DND-41 (cell line): ENCODE measurements around the gene TMEM94.

ENCODE experiments used
- ATAC-seq: fragments of 200-7000 bp; cut with Tn5 transposase; 3 replicates; pipeline ENCODE4 v1.9.1; 2021; ENCODE audit warnings: low read depth; ENCODE audit not compliant: insufficient read depth
- DNase-seq: peaks from one replicate; pipeline ENCODE4 v3.0.0-alpha.2; 2020
- H2AFZ ChIP-seq: 2 replicates; pipeline ENCODE4 v1.6.0; 2012; ENCODE audit warnings: low read depth, low read length
- H3K27ac ChIP-seq: 2 replicates; pipeline ENCODE4 v1.5.1; 2012; ENCODE audit warnings: low read length, inconsistent platforms
- H3K27me3 ChIP-seq: fragments of 200-600 bp; sonication (generic); 2 replicates; pipeline ENCODE4 v1.6.0; 2012; ENCODE audit warnings: low read length, mild to moderate bottlenecking, inconsistent platforms; ENCODE audit not compliant: insufficient read depth, poor library complexity
- H3K36me3 ChIP-seq: 2 replicates; pipeline ENCODE4 v1.5.1; 2012; ENCODE audit warnings: low read length, inconsistent platforms; ENCODE audit not compliant: insufficient read depth
- H3K4me1 ChIP-seq: 2 replicates; pipeline ENCODE4 v1.5.1; 2012; ENCODE audit warnings: mild to moderate bottlenecking, low read length; ENCODE audit not compliant: insufficient read depth
- H3K4me2 ChIP-seq: 2 replicates; pipeline ENCODE4 v1.6.0; 2012; ENCODE audit warnings: mild to moderate bottlenecking, moderate library complexity, low read length, inconsistent platforms; ENCODE audit not compliant: insufficient read depth
- H3K4me3 ChIP-seq, 2 experiments: fragments of 200-600 bp in 1 of 2; shearing (Covaris generic) in 1 of 2; 2 replicates each; pipeline ENCODE4 v1.5.1; 2012 to 2016; ENCODE audit warnings: inconsistent platforms in 2 of 2, low read length in 2 of 2, mild to moderate bottlenecking in 2 of 2, low read depth in 1 of 2, moderate library complexity in 1 of 2
- H3K79me2 ChIP-seq: 2 replicates; pipeline ENCODE4 v1.6.0; 2012; ENCODE audit warnings: low read length, inconsistent platforms; ENCODE audit not compliant: insufficient read depth
- H3K9ac ChIP-seq: 2 replicates; pipeline ENCODE4 v1.6.0; 2012; ENCODE audit warnings: low read depth, mild to moderate bottlenecking, inconsistent platforms, low read length, moderate library complexity
- H3K9me3 ChIP-seq: 2 replicates; pipeline ENCODE4 v1.5.1; 2012; ENCODE audit warnings: low read length, moderate library complexity, mild to moderate bottlenecking, inconsistent platforms; ENCODE audit not compliant: insufficient read depth, severe bottlenecking
- H4K20me1 ChIP-seq: 2 replicates; pipeline ENCODE4 v1.6.0; 2012; ENCODE audit warnings: low read length; ENCODE audit not compliant: insufficient read depth
- EZH2 ChIP-seq: IDR thresholded peaks from 3 replicates; pipeline ENCODE4 v1.6.1; 2012; ENCODE audit warnings: borderline replicate concordance, low read depth, mild to moderate bottlenecking, moderate library complexity, low read length, inconsistent platforms; ENCODE audit not compliant: severe bottlenecking
- TF ChIP-seq, protein P1 (sequence below): IDR thresholded peaks from 2 replicates; pipeline ENCODE4 v1.5.1; 2012; ENCODE audit warnings: borderline replicate concordance, low read length, moderate library complexity, mild to moderate bottlenecking; ENCODE audit not compliant: poor library complexity, severe bottlenecking; ENCODE audit errors: extremely low read depth

The TMEM94 gene

DNA sequence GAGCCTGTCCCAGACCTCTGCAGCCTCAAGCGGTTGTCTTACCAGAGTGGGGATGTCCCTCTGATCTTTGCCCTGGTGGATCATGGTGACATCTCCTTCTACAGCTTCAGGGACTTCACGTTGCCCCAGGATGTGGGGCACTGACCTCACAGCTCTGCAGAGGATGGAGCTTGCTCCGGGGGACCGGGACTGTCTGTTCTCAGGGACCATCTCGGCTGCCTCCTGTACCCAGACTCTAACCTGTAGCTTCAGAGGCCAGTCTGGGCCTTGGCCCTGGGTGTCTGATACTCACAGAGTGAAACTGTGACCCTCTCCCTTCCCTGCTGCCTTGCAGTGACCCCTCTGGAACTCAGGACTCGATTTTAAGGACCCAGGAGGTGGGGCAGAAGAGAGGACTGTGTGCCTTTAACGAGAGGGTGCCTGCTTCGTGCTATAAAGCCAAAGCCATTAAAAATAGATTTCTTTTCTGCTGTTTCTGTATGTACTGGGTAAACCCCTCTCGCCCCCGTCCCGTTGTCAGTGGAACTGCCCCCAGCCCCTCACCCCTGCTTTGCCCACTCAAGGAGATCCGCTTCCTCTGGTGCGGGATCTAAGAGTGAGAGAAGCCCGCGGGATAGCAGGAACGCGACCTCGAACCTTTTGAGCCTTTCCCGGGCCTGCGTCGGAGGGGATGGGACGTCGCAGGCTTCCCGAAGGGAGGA lies 68.0 kb downstream of the TMEM94 start:
- peaks cover 41% of the 10 kb centered on the region for H3K36me3 ChIP-seq
- H2AFZ ChIP-seq, result no peak overlapping the region
- no peak overlapping the region for H3K9ac ChIP-seq

DNA sequence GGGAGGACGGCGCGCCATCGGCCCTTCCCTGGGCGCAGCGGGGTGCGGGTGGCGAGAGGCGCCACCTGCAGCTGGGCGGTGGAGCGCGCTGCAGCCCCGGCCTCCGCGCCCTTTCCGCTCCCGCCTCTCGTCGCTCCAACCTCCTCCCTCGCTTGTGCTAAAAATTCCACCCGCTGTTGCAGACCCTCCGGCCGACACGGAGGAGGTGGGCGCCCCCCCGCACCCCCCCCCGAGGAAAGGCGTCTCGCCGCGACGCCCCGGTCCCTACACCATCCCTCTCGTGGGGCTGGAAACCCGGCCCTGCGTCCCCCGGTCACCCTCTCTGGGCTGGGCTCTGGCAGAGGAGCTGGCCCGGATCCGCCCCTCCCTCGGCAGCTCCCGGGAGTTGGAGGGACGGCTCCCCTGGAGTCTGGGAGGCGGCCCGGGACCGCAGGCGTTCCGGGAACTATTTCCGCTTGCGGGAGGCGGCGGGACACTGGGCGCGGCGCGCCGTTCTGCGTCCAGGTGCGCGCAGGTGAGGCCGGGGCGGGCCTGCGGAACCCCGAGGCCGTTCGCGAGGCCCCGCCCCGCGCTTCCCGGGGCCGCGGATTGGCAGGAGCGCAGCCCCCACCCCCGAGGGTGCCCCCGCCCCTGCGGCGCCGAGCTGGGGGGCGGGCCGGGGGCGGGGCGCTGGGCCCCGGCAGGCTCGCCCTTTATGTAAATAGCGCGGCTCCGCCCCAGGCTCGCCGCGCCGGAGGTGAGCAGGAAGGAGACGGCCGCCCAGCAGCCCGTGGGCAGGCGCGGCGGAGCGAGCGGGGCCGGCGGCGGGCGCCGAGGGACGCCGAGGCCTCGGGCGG lies 68.8 kb downstream of the TMEM94 start, which contains the start of gene LLGL2:
LLGL2 (plus strand) TSS at position 728 of the 836 bp plus-strand sequence. CDS start 17,730 bp downstream, outside the sequence.
- DNase-seq (no peak), ATAC-seq (no peak)
- no peaks in the 10 kb centered on the region for H3K4me1 ChIP-seq
- H3K9ac ChIP-seq, result no peak within 1 kb of the TSS
- no peak within 1 kb of the TSS for H3K4me3 ChIP-seq
- H4K20me1 ChIP-seq, result no peaks in the 10 kb centered on the region; the same call in none of the 2 replicates
- TF ChIP-seq, protein P1, sequence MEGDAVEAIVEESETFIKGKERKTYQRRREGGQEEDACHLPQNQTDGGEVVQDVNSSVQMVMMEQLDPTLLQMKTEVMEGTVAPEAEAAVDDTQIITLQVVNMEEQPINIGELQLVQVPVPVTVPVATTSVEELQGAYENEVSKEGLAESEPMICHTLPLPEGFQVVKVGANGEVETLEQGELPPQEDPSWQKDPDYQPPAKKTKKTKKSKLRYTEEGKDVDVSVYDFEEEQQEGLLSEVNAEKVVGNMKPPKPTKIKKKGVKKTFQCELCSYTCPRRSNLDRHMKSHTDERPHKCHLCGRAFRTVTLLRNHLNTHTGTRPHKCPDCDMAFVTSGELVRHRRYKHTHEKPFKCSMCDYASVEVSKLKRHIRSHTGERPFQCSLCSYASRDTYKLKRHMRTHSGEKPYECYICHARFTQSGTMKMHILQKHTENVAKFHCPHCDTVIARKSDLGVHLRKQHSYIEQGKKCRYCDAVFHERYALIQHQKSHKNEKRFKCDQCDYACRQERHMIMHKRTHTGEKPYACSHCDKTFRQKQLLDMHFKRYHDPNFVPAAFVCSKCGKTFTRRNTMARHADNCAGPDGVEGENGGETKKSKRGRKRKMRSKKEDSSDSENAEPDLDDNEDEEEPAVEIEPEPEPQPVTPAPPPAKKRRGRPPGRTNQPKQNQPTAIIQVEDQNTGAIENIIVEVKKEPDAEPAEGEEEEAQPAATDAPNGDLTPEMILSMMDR, result peak; percentile 19
- no peak for TF ChIP-seq EZH2
- H3K27ac ChIP-seq, result no peak within 1 kb of the TSS
- no peak within 1 kb of the TSS for H2AFZ ChIP-seq
- no peaks in the 10 kb centered on the region for H3K9me3 ChIP-seq
- H3K36me3 ChIP-seq, result peaks cover 34% of the 10 kb centered on the region
- H3K4me2 ChIP-seq, result no peak within 1 kb of the TSS
- H3K27me3 ChIP-seq, result no peaks in the 10 kb centered on the region
- H3K79me2 ChIP-seq, result no peaks in the 10 kb centered on the region

More for the DNA sequence above, 68.0 kb downstream of the TMEM94 start:
- no peaks in the 10 kb centered on the region for H3K79me2 ChIP-seq
- DNase-seq, result no peak
- H3K9me3 ChIP-seq, result no peaks in the 10 kb centered on the region
- TF ChIP-seq, protein P1, result no peak
- no peak for TF ChIP-seq EZH2
- no peaks in the 10 kb centered on the region for H3K4me1 ChIP-seq
- H3K4me3 ChIP-seq, result no peak overlapping the region
- no peak for ATAC-seq
- H4K20me1 ChIP-seq, result no peaks in the 10 kb centered on the region; the same call in none of the 2 replicates
- H3K4me2 ChIP-seq, result no peak overlapping the region
- H3K27ac ChIP-seq, result no peak overlapping the region
- no peaks in the 10 kb centered on the region for H3K27me3 ChIP-seq

DNA sequence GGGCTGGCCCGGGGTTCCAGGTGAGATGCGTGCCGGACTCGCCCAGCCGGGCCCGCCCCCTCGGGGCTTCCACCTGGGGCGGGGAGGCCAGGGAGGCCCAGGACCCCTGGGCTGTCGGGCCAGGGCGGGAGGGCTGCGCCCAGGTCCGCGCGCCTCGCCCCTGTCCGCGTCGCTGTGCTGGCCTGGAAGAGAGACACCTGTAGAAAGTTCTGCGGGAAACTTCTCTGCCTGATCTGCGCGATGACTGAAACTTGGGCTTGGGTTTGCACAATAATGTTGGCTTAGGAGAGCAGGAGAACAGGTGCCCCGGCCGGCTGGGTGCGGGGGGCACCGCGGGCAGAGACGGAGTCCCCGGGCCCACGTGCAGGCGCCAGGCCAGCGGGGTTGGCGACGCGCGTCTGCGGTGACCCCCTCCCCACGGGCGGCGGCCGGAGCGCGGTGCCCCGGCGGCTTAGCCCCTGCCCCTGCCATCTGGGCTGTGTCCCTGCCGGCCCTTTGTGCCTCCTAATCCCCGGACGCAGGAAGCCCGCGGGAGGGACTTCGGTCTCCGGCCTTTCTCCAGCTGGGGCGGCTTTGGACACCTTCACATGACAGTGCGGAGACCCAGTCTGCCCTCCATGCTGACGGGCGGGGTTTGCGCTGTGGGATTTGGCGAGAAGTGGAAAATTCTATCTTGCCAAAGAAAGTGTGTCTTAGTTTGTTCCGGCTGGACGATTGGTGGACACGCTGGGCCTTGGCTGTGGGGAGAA lies 69.5 kb downstream of the TMEM94 start:
- TF ChIP-seq EZH2, result no peak
- TF ChIP-seq, protein P1, result no peak
- Histone ChIP-seq H2AFZ (no peak overlapping the region), H3K36me3 (peaks cover 30% of the 10 kb centered on the region), H3K4me2 (no peak overlapping the region), H3K79me2 (no peaks in the 10 kb centered on the region), H4K20me1 (no peaks in the 10 kb centered on the region; the same call in none of the 2 replicates), H3K9me3 (no peaks in the 10 kb centered on the region), H3K27me3 (no peaks in the 10 kb centered on the region), H3K4me3 (no peak overlapping the region), H3K9ac (no peak overlapping the region), H3K4me1 (no peaks in the 10 kb centered on the region), H3K27ac (no peak overlapping the region)
- no peak for ATAC-seq
- no peak for DNase-seq
